ENCODE measurements around the gene NEDD4.

The NEDD4 gene

GRCh38 chr15:55969582-55969981 lies 23.8 kb downstream of the NEDD4 start:
- no peaks in the 10 kb centered on the region for H3F3A ChIP-seq (ENCODE audit: insufficient read depth, low read length)
- H3K79me2 ChIP-seq (ENCODE audit: insufficient read depth, low read length), result no peaks in the 10 kb centered on the region
- no peaks in the 10 kb centered on the region for H3K9me3 ChIP-seq (ENCODE audit: low read length)
- no peak overlapping the region for H3K27ac ChIP-seq (ENCODE audit: low read depth, low read length, poor library complexity, severe bottlenecking)
- no peaks in the 10 kb centered on the region for H3K36me3 ChIP-seq (ENCODE audit: insufficient read depth, low read length)
- H3K27me3 ChIP-seq (ENCODE audit: insufficient read depth, low read length), result no peaks in the 10 kb centered on the region
- TF ChIP-seq CTCF (IDR thresholded peaks at IDR 0.05; ENCODE audit: low read length) (no peak), EZH2 (IDR thresholded peaks at IDR 0.05; ENCODE audit: borderline replicate concordance, low read length) (no peak)
- H3K4me1 ChIP-seq (ENCODE audit: insufficient read depth, low read length, severe bottlenecking), result no peaks in the 10 kb centered on the region
- H2AFZ ChIP-seq (ENCODE audit: low read length), result no peak overlapping the region
- no peak overlapping the region for H3K9ac ChIP-seq (ENCODE audit: low read length)
- no peaks in the 10 kb centered on the region for H3K9me2 ChIP-seq (ENCODE audit: low read depth, low read length)
- no peaks in the 10 kb centered on the region for H4K20me1 ChIP-seq (ENCODE audit: insufficient read depth, low read length)
- H3K4me3 ChIP-seq (ENCODE audit: low read depth, low read length, poor library complexity, severe bottlenecking), result no peak overlapping the region
- H3K4me2 ChIP-seq (ENCODE audit: low read length), result no peak overlapping the region

- Histone ChIP-seq H3K79me2 (ENCODE audit: insufficient read depth, low read length) (no peaks in the 10 kb centered on the region), H3K4me2 (ENCODE audit: low read length) (no peak overlapping the region), H3K36me3 (ENCODE audit: insufficient read depth, low read length) (no peaks in the 10 kb centered on the region), H3K27me3 (ENCODE audit: insufficient read depth, low read length) (no peaks in the 10 kb centered on the region), H3K4me1 (ENCODE audit: insufficient read depth, low read length, severe bottlenecking) (no peaks in the 10 kb centered on the region), H3K9me2 (ENCODE audit: low read depth, low read length) (no peaks in the 10 kb centered on the region), H3K9me3 (ENCODE audit: low read length) (no peaks in the 10 kb centered on the region), H3F3A (ENCODE audit: insufficient read depth, low read length) (no peaks in the 10 kb centered on the region), H3K4me3 (ENCODE audit: low read depth, low read length, poor library complexity, severe bottlenecking) (no peak overlapping the region), H3K27ac (ENCODE audit: low read depth, low read length, poor library complexity, severe bottlenecking) (no peak overlapping the region), H3K9ac (ENCODE audit: low read length) (no peak overlapping the region), H2AFZ (ENCODE audit: low read length) (no peak overlapping the region), H4K20me1 (ENCODE audit: insufficient read depth, low read length) (no peaks in the 10 kb centered on the region)
- TF ChIP-seq CTCF (IDR thresholded peaks at IDR 0.05; ENCODE audit: low read length) (no peak), EZH2 (IDR thresholded peaks at IDR 0.05; ENCODE audit: borderline replicate concordance, low read length) (no peak)
Observed at GRCh38 chr15:55968923-55969322, 24.5 kb downstream of the NEDD4 start.

GRCh38 chr15:55965091-55965490 lies 28.3 kb downstream of the NEDD4 start:
- Histone ChIP-seq H3K4me2 (ENCODE audit: low read length) (no peak overlapping the region), H3K9me3 (ENCODE audit: low read length) (no peaks in the 10 kb centered on the region), H3K4me3 (ENCODE audit: low read depth, low read length, poor library complexity, severe bottlenecking) (no peak overlapping the region), H3K27me3 (ENCODE audit: insufficient read depth, low read length) (no peaks in the 10 kb centered on the region), H3K9me2 (ENCODE audit: low read depth, low read length) (no peaks in the 10 kb centered on the region), H3K79me2 (ENCODE audit: insufficient read depth, low read length) (no peaks in the 10 kb centered on the region), H4K20me1 (ENCODE audit: insufficient read depth, low read length) (no peaks in the 10 kb centered on the region), H3K9ac (ENCODE audit: low read length) (no peak overlapping the region), H3K36me3 (ENCODE audit: insufficient read depth, low read length) (no peaks in the 10 kb centered on the region), H3F3A (ENCODE audit: insufficient read depth, low read length) (no peaks in the 10 kb centered on the region), H2AFZ (ENCODE audit: low read length) (no peak overlapping the region), H3K4me1 (ENCODE audit: insufficient read depth, low read length, severe bottlenecking) (no peaks in the 10 kb centered on the region), H3K27ac (ENCODE audit: low read depth, low read length, poor library complexity, severe bottlenecking) (no peak overlapping the region)
- no peak for TF ChIP-seq CTCF (IDR thresholded peaks at IDR 0.05; ENCODE audit: low read length)
- TF ChIP-seq EZH2 (IDR thresholded peaks at IDR 0.05; ENCODE audit: borderline replicate concordance, low read length), result no peak

Data from OCI-LY1 (cell line).